GM12875 (cell line): ENCODE data around the gene SMCP.

Experiments used
- H3K4me3 ChIP-seq: one replicate; pipeline ENCODE4 v1.5.1; 2011; ENCODE audit warnings: low read depth, low read length, control low read depth
- TF ChIP-seq, protein P1 (sequence below): IDR thresholded peaks from 2 replicates; pipeline ENCODE4 v1.5.1; 2011; ENCODE audit warnings: low read depth, mild to moderate bottlenecking, control low read depth, inconsistent platforms, low read length, moderate library complexity, borderline replicate concordance; ENCODE audit not compliant: insufficient read depth

SMCP gene

DNA sequence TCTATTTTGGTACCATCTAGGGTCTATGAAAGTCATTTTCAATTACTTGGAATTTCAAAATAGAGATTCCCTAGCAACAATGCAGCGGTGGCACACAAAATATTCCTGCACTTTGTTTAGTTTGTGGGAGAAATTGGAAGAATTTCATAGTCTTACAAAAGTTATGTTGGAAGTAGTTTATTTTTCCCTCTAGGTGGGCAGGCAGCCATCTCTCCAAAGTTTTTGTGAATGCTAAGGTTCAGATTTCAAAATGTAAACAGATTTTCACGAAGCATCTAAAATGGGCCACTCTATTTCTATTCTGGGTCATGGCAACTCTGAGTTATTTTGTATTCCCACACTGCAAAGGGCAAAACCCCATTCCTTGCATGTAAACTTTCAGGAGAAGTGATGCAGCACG, 8.0 kb downstream of the SMCP start:
- H3K4me3 ChIP-seq: no peak overlapping the region
- TF ChIP-seq, protein P1, sequence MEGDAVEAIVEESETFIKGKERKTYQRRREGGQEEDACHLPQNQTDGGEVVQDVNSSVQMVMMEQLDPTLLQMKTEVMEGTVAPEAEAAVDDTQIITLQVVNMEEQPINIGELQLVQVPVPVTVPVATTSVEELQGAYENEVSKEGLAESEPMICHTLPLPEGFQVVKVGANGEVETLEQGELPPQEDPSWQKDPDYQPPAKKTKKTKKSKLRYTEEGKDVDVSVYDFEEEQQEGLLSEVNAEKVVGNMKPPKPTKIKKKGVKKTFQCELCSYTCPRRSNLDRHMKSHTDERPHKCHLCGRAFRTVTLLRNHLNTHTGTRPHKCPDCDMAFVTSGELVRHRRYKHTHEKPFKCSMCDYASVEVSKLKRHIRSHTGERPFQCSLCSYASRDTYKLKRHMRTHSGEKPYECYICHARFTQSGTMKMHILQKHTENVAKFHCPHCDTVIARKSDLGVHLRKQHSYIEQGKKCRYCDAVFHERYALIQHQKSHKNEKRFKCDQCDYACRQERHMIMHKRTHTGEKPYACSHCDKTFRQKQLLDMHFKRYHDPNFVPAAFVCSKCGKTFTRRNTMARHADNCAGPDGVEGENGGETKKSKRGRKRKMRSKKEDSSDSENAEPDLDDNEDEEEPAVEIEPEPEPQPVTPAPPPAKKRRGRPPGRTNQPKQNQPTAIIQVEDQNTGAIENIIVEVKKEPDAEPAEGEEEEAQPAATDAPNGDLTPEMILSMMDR: no peak

DNA sequence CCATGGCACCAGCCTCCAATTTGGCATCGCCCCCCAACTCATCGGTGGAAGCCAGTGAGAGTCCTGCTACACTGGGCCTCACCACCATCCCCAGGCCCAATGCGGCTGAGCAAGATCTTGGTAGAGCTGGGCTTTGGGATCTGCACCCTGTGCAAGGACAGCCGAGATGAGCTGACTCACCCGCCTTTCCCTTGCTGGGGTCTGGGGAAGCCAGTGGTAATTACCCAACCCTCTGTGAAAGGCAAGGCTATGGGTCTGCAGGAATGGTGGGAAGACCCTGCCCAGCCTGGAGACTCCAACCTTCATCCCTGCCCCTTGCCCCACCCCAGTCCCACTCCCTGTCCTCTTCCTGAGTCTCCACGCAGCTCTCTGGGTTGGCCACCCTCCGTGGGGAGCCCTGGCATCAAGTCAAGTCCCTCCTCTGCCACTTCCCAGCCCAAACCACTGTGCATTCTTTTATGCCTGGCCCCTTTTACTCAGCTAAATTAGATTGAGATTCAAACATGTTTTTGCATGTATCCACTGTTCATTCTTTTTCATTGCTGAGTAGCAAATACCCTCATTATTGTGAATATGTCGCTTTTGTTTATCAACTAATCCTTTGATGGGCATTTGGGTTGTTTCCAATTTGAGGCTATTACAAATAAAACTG, 8.8 kb downstream of the SMCP start:
- TF ChIP-seq, protein P1: no peak
- no peak overlapping the region for H3K4me3 ChIP-seq

DNA sequence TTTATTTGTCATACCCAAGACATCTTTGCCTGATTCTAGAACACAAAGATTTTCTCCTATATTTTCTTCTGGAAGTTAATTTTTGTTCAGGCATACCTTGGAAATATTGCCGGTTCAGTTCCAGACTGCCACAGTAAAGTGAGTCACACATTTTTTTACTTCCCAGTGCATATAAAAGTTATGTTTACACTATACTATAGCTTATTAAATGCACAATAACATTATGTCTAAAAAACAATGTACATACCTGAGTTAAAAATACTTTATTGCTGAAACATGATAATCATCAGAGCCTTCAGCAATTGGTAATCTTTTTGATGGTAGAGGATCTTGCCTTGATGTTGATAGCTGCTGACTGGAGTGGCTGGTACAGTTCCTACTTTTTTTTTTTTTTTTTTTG, 10.0 kb downstream of the SMCP start:
- no peak overlapping the region for H3K4me3 ChIP-seq
- TF ChIP-seq, protein P1: no peak

DNA sequence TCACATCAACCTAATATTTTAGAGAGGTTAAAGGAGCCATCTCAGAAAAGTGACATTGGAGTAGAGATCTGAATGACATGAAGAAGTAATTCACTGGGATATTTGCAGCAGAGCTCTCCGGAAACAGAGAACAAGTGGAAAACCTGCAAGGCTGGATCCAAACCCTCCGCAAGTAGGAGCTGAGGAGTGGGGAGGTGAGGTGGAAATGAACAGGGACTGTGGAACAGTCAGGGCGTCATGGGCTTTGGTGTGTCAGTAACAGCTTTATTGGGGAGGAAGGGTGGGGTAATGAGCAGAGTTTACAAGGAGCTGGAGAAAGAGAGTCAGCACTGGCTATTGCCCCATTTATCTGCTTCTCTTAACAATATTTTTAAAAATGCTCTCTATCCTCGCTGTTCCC, 20.9 kb downstream of the SMCP start:
- no peak overlapping the region for H3K4me3 ChIP-seq
- TF ChIP-seq, protein P1: no peak

DNA sequence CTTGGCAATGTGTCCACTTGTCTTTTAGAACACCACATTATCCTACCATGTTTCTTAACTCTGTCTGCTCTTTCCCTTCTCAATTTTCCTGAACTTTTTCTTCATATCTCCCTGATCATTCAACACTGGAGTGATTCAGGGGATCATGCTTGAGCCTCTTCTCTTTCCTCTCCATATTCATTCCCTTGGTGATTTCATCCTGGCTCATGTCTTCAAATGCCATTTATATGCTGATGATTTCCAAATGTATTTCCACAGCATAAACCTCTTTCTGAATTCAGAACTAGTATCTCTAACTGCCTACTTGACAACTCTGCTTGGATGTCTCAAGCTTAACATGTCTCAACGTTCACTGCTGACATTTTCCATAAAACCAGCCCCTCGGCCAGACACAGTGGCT, 21.8 kb downstream of the SMCP start:
- H3K4me3 ChIP-seq: no peak overlapping the region
- TF ChIP-seq, protein P1: no peak

DNA sequence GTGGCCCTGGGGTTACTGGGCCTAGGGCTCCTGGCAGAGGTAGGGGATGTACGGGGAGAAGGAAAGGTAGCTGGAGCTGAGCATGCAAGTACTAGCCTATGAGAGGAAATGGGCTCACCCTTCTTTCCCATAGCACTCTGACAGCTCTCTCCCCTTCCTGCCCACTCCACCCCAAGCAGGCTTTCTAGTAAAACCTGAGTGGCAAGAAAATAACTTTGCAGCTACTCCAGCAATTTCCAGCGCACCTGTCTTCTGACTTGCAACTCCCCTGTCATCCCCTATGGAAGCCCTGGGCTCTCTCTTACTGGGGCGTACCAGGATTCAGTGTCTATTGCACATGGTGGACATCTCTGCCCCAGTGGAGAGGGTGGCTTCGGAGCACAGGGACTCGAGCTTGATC, 23.5 kb downstream of the SMCP start:
- TF ChIP-seq, protein P1: no peak
- no peak overlapping the region for H3K4me3 ChIP-seq

DNA sequence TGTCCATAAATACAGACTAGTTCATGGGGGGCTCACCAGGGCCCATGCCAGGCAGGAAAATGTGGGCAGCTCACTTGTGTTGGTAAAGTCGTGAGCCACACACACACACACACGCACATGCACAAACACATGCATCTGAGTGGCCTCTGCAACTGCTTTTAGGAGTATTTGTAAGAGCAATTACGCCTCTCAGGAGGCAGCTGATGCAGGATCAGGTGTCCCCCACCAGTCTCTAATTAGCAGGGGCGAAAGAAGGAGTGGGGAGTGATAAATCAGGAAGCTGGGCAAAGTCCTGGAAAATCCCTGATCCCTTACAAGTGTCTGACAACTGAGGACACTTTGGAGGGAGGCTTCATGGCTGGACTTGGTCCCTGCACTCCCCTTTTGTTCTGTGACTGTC, 24.5 kb downstream of the SMCP start:
- no peak overlapping the region for H3K4me3 ChIP-seq
- TF ChIP-seq, protein P1: no peak
